ENCODE measurements around the gene DAD1. TPM values are rescaled to one million over a fixed set of nuclear protein-coding genes. Genes with fewer than 3 reads are reported as not detected.

DAD1 gene
- total RNA-seq, 1 experiment from 2014 or later: 258 TPM

DNA sequence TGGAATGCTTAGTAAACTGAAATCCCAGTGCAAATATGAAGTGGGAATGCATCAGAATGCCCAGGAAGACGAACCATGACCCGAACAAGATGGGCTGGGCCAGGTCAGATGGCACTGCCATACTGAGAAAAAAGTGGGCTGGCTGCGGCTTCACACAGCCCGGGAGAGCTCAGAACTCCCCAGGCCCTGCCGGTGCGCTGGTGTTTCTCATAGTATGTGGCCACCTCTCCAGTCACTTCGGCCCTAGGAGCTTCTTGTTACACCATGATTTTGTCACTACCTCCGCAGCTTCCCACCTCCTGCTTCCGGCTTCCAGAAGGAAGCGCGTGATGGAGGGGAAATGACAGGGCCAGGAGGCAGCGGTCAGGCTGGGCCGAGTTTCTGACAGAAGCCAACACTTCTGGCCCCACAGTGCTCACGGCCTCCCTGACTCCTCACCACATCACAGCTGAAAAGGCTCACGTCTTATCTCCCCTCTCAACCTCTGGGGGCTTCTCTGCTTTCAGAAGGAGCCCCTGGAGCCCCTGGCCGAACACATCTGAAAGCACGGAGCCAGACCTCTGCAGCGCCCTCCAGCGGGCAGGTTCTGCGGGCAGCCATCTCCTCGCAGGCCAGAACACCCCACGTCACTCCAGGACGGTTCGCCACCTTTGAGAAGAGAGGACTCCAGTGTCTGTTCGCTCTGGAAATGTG lies 30.7 kb downstream of the DAD1 start:
- Histone ChIP-seq H3K4me2 (ENCODE audit: low read length) (no peak overlapping the region), H3K36me3 (ENCODE audit: low read depth, low read length) (peaks cover 4% of the 10 kb centered on the region; the same call in 1 of the 2 replicates), H3K27ac (ENCODE audit: low read length) (no peak overlapping the region), H3F3A (ENCODE audit: low read length, unreplicated experiment) (no peaks in the 10 kb centered on the region), H3K79me2 (ENCODE audit: low read length) (no peaks in the 10 kb centered on the region), H3K9me3 (ENCODE audit: low read length) (no peaks in the 10 kb centered on the region), H3K9ac (ENCODE audit: low read length) (no peak overlapping the region), H3K27me3 (ENCODE audit: low read length) (no peaks in the 10 kb centered on the region), H3K4me1 (ENCODE audit: insufficient read depth, low read length) (peaks cover 49% of the 10 kb centered on the region), H3K4me3 (ENCODE audit: low read length) (no peak overlapping the region), H2AFZ (ENCODE audit: low read length) (no peak overlapping the region), H3K9me2 (replicated peaks; ENCODE audit: low read length) (no peaks in the 10 kb centered on the region), H4K20me1 (ENCODE audit: low read length) (no peaks in the 10 kb centered on the region)
- intact Hi-C loops (cut with micrococcal nuclease): loop anchor here (5.0 to 10.0 kb wide), 4 partner anchors 84 to 504 kb away; no protein-coding TSS in a partner anchor
- DNase-seq (no peak), ATAC-seq (no peak)
- POLR2A ChIA-PET (ENCODE audit: unreplicated experiment): no interaction called here
- CTCF ChIA-PET: no interaction called here
- BruUV-seq (replicated peaks): no TSS peak
- TF ChIP-seq EZH2 (IDR thresholded peaks at IDR 0.05; ENCODE audit: low read length, unreplicated experiment): no peak
- TF ChIP-seq CTCF (conservative IDR thresholded peaks at IDR 0.05; ENCODE audit: low read depth, low read length): no peak
- TF ChIP-seq EZH2phosphoT487 (IDR thresholded peaks at IDR 0.05; ENCODE audit: borderline replicate concordance, low read length): no peak

DNA sequence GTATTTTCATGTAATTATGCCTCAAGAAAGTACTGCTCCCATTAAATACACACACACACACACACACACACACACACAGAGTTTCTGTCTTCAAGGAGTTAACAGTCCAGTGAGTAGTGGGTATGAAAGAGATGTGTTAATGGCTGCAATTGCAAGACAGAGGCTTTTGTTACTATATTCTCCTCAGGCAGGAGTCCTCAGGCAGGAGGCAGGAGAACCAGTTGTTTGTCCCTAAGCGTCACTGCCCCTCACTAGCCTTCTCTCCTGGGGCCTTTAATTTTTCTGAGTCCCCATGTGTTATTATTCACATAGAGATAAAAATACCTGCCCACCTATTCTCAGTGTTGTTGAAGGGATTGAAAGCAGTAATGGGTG lies 31.2 kb downstream of the DAD1 start:
- ChIA-PET POLR2A (ENCODE audit: unreplicated experiment) (no interaction called here), CTCF (no interaction called here)
- no peak overlapping the region for H3K4me2 ChIP-seq (ENCODE audit: low read length)
- no TSS peak for BruUV-seq (replicated peaks)
- ATAC-seq (no peak), DNase-seq (no peak)
- H2AFZ ChIP-seq (ENCODE audit: low read length): no peak overlapping the region
- H3K27ac ChIP-seq (ENCODE audit: low read length): no peak overlapping the region
- H3K79me2 ChIP-seq (ENCODE audit: low read length): no peaks in the 10 kb centered on the region
- no peaks in the 10 kb centered on the region for H3K9me2 ChIP-seq (replicated peaks; ENCODE audit: low read length)
- no peaks in the 10 kb centered on the region for H3K27me3 ChIP-seq (ENCODE audit: low read length)
- no peaks in the 10 kb centered on the region for H3K9me3 ChIP-seq (ENCODE audit: low read length)
- no peak overlapping the region for H3K4me3 ChIP-seq (ENCODE audit: low read length)
- H3F3A ChIP-seq (ENCODE audit: low read length, unreplicated experiment): no peaks in the 10 kb centered on the region
- TF ChIP-seq CTCF (conservative IDR thresholded peaks at IDR 0.05; ENCODE audit: low read depth, low read length): no peak
- TF ChIP-seq EZH2phosphoT487 (IDR thresholded peaks at IDR 0.05; ENCODE audit: borderline replicate concordance, low read length): no peak
- no peak for TF ChIP-seq EZH2 (IDR thresholded peaks at IDR 0.05; ENCODE audit: low read length, unreplicated experiment)
- peaks cover 49% of the 10 kb centered on the region for H3K4me1 ChIP-seq (ENCODE audit: insufficient read depth, low read length)
- H3K36me3 ChIP-seq (ENCODE audit: low read depth, low read length): peaks cover 1% of the 10 kb centered on the region; the same call in 1 of the 2 replicates
- no peak overlapping the region for H3K9ac ChIP-seq (ENCODE audit: low read length)
- no peaks in the 10 kb centered on the region for H4K20me1 ChIP-seq (ENCODE audit: low read length)
- intact Hi-C loops (cut with micrococcal nuclease): loop anchor here (1.0 to 10.0 kb wide), 7 partner anchors 83 to 504 kb away; no protein-coding TSS in a partner anchor
